ENCODE data around the gene SLC16A12. TPM values are rescaled to one million over a fixed set of nuclear protein-coding genes. Genes with fewer than 3 reads are reported as not detected.

SLC16A12 gene
- total and polyA plus RNA-seq, 10 of the 15 experiments (the other 5 are each of a cell fraction or from before 2014, with no cell fraction given), result not detected

- in situ Hi-C loops (cut with MboI) (no loop called here), intact Hi-C loops (cut with micrococcal nuclease; ENCODE audit: unreplicated experiment) (loop anchor here (1.0 to 10.0 kb wide), 3 partner anchors 23 to 530 kb away; partner anchors contain the start of genes IFIT1 and STAMBPL1)
- ChIA-PET POLR2A (interaction anchor here (0.9 to 1.9 kb wide), 8 partner anchors 8 to 286 kb away, joined by 3 to 18 read pairs (median 4); partner anchors contain the start of genes IFIT1, KIF20B and LIPA), SMC1A (ENCODE audit: uncharacterized antibody, unreplicated experiment) (interaction anchor here (0.9 to 2.4 kb wide), 10 partner anchors 12 to 229 kb away, joined by 3 to 27 read pairs (median 4); partner anchors contain the start of gene IFIT1), CTCF (interaction anchor here (0.6 to 3.0 kb wide), 13 partner anchors 10 to 481 kb away, joined by 3 to 24 read pairs (median 3); partner anchors contain the start of genes IFIT1 and LIPA), RAD21 (ENCODE audit: unreplicated experiment) (interaction anchor here (0.7 to 2.8 kb wide), 9 partner anchors 15 to 286 kb away, joined by 3 to 20 read pairs (median 4); partner anchors contain the start of gene KIF20B)
- 1% methylated on average over 61 of the region's 66 CpGs for WGBS (ENCODE audit: insufficient coverage, insufficient replicate concordance, low lambda C conversion rate, missing lambda C conversion rate)
- H3K36me3 ChIP-seq (ENCODE audit: control insufficient read depth in 2 of 2, insufficient read depth in 2 of 2, low read length in 1 of 2), result peaks cover 0 to 11% of the 10 kb centered on the region in 2 experiments
- no peaks in the 10 kb centered on the region for H4K20me1 ChIP-seq (ENCODE audit: control insufficient read depth, insufficient read depth)
- ATAC-seq (peak; percentile 67), FAIRE-seq (no peak), DNase-seq (ENCODE audit: low read depth, low spot score) (no peak)
- H3K4me3 ChIP-seq, result peak overlapping the region; percentile 79
- peaks cover 60% of the 10 kb centered on the region for H3K79me2 ChIP-seq (ENCODE audit: control insufficient read depth, insufficient read depth, low read length)
- H2AFZ ChIP-seq (ENCODE audit: control insufficient read depth, low read depth, low read length), result peak overlapping the region; percentile 71
- H3K4me2 ChIP-seq (ENCODE audit: control insufficient read depth, insufficient read depth), result peak overlapping the region; percentile 86
- H3K9ac ChIP-seq (ENCODE audit: control insufficient read depth, insufficient read depth, low read length), result peak overlapping the region; percentile 97
- peak overlapping the region; percentile 97 for H3K27ac ChIP-seq (ENCODE audit: control insufficient read depth, insufficient read depth)
- peaks cover 3% of the 10 kb centered on the region; the same call in 2 of the 3 replicates for H3K9me3 ChIP-seq (replicated peaks; ENCODE audit: control insufficient read depth, insufficient read depth, low read length)
- H3K4me1 ChIP-seq (ENCODE audit: control insufficient read depth, insufficient read depth, low read length), result no peaks in the 10 kb centered on the region
- H3K27me3 ChIP-seq (replicated peaks in 1 of 2; ENCODE audit: control insufficient read depth in 2 of 2, insufficient read depth in 2 of 2, low read length in 1 of 2), result no peaks in the 10 kb centered on the region
- BruUV-seq (replicated peaks), result no TSS peak
- TF ChIP-seq MEF2B (IDR thresholded peaks at IDR 0.05; ENCODE audit: partially characterized antibody, poor library complexity, severe bottlenecking) (peak; percentile 81), HDGF (IDR thresholded peaks at IDR 0.05) (0 out of 2 replicates have a peak, but pooled peaks have one; percentile 32), CHD1 (IDR thresholded peaks at IDR 0.05; ENCODE audit: low read depth, low read length) (0 out of 2 replicates have a peak, but pooled peaks have one; percentile 18), BHLHE40 (IDR thresholded peaks at IDR 0.05; ENCODE audit: borderline replicate concordance in 1 of 2, low read depth in 2 of 2, low read length in 1 of 2) (peak; percentile 86 to 93), ZNF622 (IDR thresholded peaks at IDR 0.05) (no peak), YY1 (IDR thresholded peaks at IDR 0.05; ENCODE audit: low read depth, low read length) (peak; percentile 35; the same call in 1 of the 2 replicates), MLLT1 (IDR thresholded peaks at IDR 0.05) (0 out of 2 replicates have a peak, but pooled peaks have one; percentile 11), ATF7 (IDR thresholded peaks at IDR 0.05; ENCODE audit: low read depth) (no peak), NR2C1 (IDR thresholded peaks at IDR 0.05) (no peak), MTA3 (IDR thresholded peaks at IDR 0.05; ENCODE audit: borderline replicate concordance, low read length) (0 out of 2 replicates have a peak, but pooled peaks have one; percentile 8), IKZF1 (conservative IDR thresholded peaks at IDR 0.05) (peak; percentile 88), RAD51 (IDR thresholded peaks at IDR 0.05) (peak; percentile 78), EGR1 (IDR thresholded peaks at IDR 0.05; ENCODE audit: borderline replicate concordance in 1 of 2, low read depth in 2 of 2, low read length in 2 of 2) (no peak), ATF2 (IDR thresholded peaks at IDR 0.05; ENCODE audit: low read length) (no peak), ZNF217 (IDR thresholded peaks at IDR 0.05) (0 out of 2 replicates have a peak, but pooled peaks have one; percentile 13), MAX (IDR thresholded peaks at IDR 0.05; ENCODE audit: low read depth, low read length) (peak; percentile 91), GATAD2B (conservative IDR thresholded peaks at IDR 0.05; ENCODE audit: low read depth) (0 out of 2 replicates have a peak, but pooled peaks have one; percentile 38), NBN (IDR thresholded peaks at IDR 0.05) (peak; percentile 45; the same call in 1 of the 2 replicates), LARP7 (IDR thresholded peaks at IDR 0.05) (peak; percentile 33)
Measured at GRCh38 chr10:89414879-89415821, 120.2 kb downstream of the SLC16A12 start.
